ENCODE results near the gene HNRNPAB.
"Not testable (repeated sequence)": the region's sequence is repeated elsewhere in the genome, so short reads cannot be mapped to it uniquely, and the experiment has no call there.

HNRNPAB gene

GRCh38 chr5:178245389-178245788, 41.1 kb downstream of the HNRNPAB start:
- DNase-seq (ENCODE audit: low spot score) = no peak

DNA sequence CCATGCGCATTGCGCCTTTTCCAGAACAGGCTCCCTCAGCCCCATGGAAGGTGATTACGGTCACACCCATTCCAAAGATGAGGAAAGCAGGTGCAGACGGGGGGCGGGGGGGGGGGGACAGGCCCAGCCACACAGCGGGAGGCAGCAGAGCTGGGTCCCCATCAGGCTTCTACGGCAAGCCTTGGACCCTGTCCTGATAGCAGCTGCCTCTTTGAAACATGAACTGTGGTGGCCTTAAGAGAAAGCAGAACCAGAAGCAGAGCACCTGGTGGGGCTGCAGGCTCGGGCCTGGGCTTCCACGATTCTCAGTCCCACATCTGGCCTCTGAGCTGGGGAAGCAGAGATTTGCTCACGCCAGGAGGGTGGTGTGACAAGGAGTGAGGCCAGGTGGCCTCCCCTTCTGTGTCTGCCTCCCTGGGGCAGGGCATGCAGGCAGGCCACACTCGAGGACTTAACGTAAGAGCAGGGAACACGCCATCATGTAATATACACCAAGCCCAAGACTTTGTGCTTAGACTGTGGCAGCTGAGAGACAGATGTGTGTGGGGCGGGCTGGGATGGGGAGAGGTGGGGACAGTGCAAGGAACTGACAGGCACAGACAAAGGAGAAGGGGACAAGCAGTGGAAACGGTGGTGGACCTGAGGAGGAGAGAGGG, 42.4 kb downstream of the HNRNPAB start:
- DNase-seq (ENCODE audit: low spot score) = no peak

DNA sequence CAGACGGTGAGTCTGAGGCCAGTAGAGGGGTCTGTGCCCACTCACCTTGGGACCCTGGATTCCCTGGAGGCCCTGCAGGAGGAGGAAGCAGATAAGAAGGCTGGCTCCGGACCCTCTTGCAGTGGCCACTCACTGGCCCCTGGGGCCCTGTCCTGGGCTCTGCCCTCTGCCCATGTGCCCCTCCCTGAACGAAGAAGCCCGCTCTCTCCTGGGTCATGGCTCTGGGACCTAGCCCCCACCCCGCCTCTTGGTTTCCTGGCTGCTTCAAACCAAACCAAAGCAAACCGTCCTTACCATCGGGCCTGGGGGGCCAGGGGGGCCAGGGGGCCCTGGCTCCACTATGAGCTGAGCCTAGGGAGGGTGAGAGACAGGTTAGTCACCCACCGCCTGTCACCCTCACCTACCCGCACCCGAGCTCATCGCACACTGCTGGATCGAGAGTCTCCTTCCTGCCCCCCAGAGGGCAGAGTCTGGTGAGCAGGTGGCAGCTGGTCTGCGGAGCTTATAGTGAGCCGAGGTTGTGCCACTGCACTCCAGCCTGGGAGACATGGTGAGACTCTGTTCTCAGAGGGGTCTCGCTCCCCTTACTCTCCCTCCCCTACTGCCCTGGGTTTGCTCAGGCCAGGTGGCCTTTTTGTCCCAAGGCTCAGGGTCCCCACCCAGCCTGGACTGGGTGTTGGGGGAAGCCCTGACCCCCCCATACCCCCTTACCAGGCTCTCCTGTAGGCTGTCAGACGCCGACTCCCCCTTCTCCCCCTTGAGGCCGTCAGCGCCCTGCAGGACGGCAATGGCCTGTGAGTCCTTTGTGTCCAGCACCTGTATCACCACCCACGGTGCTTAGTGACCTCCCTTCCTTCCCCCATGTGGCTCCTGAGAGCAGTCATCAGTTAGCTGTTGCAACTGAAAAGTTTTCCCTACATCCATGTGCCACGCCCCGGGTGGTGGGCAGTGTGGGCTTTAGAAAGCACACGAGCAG, 43.4 kb downstream of the HNRNPAB start:
- no peak for DNase-seq (ENCODE audit: low spot score)

DNA sequence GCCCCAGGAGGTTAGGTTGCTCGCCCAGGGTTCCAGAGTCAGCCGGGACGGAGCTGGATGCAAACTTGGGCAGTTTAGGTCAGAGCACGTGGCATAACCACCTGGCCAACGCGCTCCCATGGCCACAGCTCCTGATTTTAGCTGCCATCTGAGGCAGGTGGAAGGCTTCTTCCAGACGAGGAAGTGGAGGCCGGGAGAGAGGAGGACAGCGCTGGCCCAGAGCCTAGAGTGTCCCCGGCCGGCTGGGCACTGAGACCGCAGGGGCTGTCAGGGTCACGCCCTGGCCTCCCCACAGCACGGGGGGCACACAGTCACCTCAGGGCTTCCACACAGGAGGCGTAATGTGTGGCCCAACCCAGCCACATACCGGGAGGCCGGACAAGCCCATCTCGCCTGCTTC, 44.4 kb downstream of the HNRNPAB start:
- DNase-seq (ENCODE audit: low spot score) = no peak

- no peak for DNase-seq (ENCODE audit: low spot score)
These were observed 45.1 kb downstream of the HNRNPAB start for GRCh38 chr5:178249191-178249989.

DNA sequence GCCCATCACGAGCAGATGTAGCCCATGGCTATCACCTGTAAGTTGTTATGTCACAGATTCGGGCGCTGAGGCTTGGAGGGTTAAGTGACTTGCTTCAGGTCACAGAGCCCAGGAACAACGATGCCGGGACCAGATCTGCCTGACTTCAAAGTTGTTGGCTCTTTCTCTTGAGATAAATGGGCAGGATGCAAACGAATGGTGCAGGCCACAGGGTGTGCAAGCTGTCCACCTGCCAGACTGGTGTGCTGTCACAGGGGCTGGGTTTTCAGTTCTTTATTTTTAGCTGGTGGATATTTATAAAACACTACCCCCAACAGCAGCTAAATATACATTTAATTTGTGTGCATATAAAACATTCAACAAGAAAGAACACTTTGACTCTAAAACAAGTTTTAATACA, 45.9 kb downstream of the HNRNPAB start:
- DNase-seq (ENCODE audit: low spot score) = no peak

DNA sequence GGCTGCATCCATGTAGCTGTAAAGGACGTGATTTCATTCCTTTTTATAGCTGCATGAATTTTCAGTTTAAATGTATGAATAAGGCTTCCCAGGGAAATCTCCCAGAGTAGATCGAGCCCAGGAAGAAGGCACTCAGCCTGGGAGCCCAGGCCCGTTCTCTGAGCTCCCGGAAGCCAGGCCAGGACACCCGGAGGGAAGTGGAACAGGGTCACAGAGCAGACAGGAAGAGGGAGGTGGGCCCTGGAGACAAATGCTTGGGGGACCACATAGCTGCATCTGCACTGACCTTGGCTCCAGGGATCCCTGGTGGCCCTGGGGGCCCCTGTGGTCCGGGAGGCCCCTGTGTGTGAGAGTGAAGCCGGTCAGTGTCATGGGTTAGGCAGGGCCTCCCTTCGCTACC, 47.9 kb downstream of the HNRNPAB start:
- DNase-seq (ENCODE audit: low spot score) = no peak

- DNase-seq (ENCODE audit: low spot score) = not testable (repeated sequence)
These were observed 49.3 kb downstream of the HNRNPAB start for GRCh38 chr5:178253632-178254031.

DNA sequence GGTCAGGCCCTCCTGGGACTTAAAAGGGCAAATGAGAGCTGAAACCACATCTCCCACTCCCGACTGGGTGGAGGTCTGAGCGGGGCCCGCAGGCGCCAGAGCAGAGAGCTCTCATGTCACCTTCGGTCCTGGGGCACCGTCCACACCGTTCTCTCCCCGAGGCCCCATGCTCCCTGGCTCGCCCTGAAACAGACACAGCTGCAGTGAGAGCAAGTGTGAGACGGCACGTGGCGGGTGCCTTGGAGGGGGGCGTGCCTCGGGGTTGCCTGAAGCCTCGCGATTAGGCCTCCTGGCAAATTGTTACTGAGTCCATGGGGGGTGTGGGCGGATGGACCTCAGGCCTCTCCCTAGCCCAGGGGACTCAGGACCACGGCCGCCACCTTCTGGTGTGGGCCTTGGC, 52.4 kb downstream of the HNRNPAB start:
- DNase-seq (ENCODE audit: low spot score) = no peak

DNA sequence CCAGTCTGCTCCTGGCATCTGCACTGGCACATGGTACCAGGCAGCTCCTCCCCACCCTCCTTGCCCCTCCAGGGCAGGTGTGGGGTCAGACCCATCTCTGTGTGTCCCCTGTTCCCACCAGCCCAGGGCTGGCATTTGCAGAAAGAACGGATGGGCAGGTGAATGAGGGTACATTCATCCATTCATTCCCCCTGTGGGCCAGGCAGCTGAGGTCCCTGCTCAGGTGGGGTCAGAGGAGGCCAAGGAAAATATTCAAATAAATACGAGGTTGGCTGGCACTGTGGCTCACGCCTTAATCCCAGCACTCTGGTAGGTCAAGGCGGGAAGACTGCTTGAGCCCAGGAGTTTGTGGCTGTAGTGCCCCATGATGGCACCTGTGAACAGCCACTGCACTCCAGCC, 53.3 kb downstream of the HNRNPAB start:
- no peak for DNase-seq (ENCODE audit: low spot score)

GRCh38 chr5:178259623-178260536, 55.5 kb downstream of the HNRNPAB start:
- no peak for DNase-seq (ENCODE audit: low spot score)
